NCI-H2227 treated with DMSO at 0.1 percent for 48 hours (cell line): ENCODE data around the gene NIT1.

Experiments used
- DNase-seq: peaks from one replicate; lab custom pipeline; 2025; lab: John Stamatoyannopoulos, UW

The NIT1 gene, protein sequence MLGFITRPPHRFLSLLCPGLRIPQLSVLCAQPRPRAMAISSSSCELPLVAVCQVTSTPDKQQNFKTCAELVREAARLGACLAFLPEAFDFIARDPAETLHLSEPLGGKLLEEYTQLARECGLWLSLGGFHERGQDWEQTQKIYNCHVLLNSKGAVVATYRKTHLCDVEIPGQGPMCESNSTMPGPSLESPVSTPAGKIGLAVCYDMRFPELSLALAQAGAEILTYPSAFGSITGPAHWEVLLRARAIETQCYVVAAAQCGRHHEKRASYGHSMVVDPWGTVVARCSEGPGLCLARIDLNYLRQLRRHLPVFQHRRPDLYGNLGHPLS

DNA sequence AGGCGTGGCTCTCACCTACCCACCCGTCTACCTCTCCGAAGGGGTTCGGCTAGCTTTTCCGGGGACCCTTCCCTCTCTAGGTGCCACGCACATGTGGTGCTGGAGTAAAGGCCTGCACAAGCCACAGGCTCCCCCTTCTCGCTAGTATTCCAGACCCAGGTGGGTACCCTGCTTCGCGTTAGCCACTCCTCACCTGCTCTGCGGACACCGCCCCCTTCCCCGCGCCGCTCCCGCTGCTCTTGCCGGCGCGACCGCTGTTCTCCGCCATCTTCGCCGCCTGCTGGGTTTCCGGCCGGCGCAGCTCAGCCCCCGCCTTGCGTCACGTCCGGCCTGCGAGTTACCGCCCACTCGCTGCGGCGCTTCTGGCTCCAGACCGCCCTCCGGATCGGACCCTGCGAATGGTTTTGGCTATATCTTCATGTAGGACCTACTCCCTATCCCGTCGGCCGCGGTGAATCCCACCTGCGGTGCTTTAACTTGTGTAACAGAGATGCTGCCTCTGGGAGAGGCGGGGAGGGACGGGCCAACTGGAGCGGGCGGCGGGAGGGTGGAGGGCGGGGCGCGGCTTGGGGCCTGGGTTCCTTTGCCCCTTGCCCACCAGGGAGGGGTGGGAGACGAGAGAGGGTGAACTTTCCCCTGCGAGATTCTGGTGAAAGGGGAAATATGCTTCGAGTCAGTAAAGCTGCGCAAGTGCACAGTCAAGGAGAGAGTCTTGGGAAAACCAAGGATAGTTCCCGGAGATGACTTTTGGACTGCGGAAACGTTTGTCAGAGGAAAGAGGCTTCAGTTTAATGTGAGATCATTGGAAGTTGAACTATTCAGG is at the start of gene NIT1, which contains the start of gene PFDN2:
TSS of gene NIT1 (plus strand) at position 347 of the 823 bp plus-strand sequence. CDS start at position 419, 72 bp downstream.
TSS of gene PFDN2 (minus strand) at position 279 of the 823 bp plus-strand sequence. CDS start at position 268, 11 bp downstream.
- DNase-seq, result peak; percentile 90

DNA sequence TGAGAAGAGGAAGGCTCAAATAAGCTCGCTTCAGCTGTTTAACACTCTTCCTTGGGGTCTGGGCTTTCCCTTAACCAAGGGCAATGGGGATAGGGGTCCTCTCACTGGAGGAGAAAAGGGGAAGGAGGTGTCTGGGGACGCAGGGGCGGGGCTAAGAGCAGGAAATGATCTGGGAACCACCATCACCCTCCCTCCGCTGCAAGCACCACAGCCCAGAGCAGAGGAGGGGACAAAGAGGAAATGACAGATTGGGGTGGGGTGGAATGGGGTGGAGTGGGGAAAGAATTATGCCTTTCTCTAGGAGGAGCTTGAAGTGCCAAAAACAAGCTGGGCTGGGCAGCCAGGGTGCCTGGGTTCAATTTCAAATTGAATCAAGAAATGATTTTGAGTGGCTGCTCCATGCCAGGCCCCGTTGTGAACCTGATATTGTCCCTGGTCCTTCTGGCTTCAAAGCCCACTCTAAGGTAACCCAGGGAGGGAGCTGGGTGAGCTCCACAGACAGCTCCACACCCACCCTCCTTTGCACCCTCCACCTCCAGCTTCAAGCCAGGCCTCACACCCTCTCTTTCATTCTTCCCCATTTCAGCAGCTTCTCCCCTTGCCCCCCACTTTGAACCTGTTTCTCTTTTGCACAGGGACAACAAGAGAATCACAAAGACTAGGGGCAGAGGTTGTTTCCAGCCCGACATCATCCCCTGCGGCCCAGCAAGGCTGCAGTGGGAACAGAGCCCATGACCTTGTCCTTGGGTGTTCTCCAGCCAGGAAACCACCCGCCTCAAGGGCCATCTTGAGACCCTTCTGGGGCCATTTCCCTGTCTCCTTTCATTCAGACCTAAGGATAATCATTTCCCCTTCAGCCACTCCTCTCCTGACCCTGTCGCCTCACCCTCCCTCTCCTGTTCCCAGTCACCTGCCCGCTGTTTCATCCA is 49.3 kb upstream of the NIT1 start:
- DNase-seq, result no peak

DNA sequence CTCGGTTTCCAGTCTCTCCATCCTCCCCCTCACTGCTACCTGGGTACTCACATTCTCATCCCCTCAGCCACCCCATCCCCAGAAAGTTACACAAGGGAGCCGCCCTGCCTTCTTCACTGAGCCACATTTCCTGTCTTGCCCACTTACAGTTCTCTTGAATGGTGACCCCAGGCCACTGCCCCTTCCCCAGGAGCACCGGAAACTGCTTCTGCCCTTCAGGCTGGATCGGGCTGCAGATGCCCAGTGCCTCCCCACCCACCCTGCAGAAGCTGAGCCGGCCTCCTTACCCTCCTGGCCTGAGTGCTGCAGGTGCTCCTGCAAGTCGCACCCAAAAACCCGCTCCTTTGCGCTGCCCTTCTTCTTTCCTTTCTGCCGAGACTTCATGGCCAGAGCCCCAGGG is 48.7 kb upstream of the NIT1 start:
- no peak for DNase-seq

DNA sequence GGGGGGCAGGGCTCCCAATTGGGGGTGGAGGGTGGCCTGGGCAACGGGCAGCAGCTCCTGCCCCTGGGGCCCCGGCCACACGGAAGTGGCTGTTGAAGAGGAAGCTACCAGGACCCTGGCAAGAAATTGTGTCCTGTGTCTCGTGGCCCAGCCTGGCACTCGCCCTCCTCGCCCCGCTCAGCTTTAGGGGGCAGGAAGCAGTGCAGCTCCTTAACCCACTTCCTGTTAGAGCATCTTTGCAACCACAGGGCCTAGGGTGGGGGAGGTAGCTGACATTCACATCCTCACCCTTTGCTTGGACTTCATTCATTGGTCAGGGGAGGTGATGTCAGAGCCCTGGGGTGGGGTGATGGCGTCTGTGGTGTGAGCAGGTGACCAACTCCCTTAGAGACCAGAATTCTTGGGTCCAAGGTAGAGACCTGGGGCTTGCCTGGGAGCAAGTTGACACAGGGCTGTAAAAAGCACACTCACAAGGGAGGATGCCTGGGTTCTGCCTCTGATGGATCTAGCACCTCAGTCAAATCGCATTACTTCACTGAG is 48.1 kb upstream of the NIT1 start, which contains the start of gene ARHGAP30:
TSS of gene ARHGAP30 (minus strand) at position 161 of the 540 bp plus-strand sequence. CDS start 267 bp downstream, outside the sequence.
- no peak for DNase-seq

DNA sequence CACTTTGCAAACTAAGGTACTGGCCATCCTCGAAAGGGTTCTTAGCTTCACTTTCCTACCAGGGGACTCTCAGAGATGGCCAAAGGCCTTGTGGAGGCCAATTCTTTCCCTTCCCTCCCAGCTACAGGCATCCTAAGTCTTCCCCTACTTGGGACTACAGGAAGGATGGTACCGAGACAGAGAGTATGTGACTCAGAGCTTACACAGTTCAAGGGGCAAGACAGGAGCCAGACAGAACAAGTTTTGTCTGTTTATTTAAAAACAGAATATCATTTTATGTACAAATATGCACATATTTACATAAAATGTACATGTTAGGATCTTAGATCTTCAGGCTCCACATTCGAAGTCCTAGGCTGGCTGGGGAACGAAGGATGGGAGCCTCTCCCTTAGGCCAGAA is 47.1 kb upstream of the NIT1 start:
- no peak for DNase-seq

DNA sequence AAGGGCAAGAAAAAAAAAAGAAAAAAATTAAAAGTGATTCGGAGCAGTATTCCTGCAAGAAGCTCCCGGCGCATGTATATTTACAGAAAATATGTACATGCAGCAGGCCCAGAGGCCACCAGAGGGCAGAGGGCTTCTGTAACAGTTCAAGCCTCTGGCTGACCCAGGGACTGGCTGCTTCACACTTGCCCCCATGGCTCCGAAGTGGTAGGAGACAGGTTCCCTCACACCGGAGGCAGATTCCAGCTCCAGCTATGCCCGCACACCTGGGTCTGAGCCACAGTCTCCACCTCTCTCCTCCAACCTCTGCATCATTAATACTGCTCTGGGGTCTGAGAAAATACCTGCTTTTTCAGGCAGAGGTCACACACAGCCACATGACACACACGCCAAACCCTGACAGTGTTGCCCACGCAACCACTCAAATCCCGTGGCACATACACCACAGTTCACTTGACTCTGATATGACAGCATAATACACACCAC is 46.0 kb upstream of the NIT1 start:
- DNase-seq, result no peak

DNA sequence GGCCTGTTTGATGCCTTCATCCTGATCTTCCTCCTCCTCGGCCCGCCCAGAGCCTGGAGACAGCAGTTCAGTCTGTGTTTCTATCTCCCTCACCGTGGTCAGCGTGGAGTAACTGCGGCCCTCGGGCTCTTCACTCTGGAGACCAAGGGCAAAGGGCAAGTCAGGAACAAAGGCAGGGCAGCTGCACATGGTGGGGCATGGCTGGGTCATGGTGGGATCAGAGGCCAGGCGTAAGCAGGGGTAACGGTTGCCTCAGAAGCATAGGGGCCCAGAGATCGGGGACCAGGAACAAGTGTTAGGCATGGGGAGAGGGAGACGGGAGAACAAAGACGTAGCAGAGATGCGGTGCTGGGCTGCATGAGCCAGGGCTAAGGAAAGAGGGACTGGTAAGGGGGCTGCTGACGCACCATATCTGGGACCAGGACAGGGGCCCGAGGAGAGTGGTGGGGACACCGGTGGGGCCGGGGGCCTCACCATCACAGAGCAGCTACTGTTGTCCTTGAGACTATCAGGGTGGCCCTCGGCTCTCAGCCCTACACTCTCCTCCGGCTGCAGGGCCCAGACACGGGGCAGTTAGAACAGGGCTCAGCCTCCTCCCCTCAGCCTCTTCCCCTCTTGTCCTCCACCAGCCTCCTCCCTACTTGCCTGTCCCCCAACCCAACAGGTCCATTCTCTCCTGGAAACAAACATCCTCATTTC is 45.0 kb upstream of the NIT1 start:
- no peak for DNase-seq

DNA sequence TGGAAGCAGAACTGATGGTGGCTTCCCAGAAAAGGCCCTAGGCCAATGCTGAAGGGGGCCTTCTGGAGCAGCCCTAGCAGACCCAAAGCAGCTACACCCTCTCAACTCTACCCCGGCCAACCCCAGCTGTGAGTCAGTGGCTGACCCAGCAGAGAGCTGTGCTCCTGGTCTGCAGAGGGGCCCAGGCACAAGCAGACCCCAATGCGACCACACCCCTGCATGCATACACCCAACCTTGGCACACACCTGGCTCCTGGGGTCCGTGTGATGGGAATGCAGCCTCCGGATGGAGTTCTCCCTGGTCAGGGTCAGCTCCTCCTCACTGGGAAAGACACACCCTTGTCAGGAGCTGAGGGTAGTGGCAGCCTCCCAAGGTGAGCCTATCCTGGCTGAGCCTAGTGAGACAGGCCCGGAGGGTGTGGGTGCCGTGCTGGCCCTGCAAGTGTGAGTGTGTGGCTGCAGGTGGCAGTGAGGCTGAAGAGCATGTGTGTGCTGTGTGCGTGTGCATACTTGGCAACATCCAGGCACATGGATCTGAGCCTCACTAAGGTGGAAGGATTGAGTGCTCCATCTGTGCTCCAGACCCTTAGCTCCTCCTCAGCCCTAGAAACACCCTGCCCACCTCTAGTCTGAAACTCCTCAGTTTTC is 44.3 kb upstream of the NIT1 start:
- no peak for DNase-seq

DNA sequence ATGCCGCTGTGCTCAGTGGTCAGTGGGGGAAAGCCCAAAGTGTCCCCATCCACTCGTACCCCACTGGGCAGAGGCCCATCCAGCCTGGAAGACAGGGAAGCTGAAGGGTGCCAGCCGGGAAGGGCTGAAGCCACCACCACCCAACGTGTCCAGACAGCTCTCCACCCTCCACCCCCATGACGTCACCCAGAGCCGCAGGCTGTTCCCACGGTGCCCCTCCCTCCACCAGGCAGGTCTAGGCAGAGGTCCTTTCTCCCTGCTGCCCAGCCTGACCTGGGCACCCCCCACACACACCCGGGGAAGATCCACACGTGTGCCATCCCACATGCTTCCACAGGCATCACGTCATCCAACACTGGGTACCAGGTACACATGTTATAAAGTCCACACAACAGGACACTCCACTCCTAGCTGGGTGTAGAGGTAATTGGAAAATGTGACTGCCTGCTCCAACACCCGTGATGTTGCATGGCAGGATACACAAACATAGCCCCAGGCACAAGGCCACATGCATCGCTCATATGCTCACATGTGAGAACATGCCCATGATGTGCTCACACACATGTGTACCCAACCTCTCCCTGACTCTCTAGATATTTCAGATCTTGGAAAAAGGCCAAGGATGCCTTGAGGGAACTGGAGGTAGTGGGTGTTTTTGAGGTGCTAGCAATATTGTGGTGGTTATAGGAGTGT is 43.1 kb upstream of the NIT1 start:
- DNase-seq, result no peak

DNA sequence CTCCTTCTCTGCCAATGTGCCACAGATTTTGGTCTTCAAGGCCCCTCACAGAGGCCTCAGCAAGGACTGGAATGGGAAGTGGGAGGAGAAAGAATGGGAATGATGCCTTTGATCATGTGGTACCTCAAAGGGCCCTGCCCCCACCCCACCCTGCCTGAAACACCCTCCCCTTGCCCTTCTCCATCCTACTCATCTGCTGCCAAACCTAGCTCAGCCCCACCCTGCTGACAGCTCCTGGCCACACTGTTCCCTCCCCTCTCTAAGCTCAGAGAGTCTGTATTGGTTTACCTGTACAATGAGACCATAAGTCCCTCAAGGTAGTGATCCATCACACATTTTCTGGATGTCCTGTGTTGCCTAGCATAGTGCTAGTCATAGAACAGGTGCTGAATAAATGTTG is 41.5 kb upstream of the NIT1 start:
- no peak for DNase-seq

DNA sequence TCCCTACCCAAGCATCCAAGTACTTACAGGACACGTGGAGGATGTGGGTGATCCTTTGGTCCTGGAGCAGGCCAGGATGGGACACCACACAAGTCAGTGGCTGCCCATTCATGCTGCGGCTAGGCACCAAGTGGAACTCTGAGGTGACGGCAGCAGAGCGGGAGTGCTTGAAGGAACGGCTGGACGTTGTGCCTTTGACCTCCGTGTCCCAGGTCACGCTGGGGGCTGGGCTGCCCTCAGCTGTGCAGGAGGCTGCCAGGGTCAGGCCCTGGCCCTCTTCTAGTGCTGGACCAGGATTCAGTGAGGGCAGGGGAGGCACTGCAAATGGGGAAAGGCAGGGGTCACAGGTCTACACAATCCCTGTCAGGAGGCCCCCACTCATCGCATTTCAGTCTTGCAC is 40.5 kb upstream of the NIT1 start:
- no peak for DNase-seq

DNA sequence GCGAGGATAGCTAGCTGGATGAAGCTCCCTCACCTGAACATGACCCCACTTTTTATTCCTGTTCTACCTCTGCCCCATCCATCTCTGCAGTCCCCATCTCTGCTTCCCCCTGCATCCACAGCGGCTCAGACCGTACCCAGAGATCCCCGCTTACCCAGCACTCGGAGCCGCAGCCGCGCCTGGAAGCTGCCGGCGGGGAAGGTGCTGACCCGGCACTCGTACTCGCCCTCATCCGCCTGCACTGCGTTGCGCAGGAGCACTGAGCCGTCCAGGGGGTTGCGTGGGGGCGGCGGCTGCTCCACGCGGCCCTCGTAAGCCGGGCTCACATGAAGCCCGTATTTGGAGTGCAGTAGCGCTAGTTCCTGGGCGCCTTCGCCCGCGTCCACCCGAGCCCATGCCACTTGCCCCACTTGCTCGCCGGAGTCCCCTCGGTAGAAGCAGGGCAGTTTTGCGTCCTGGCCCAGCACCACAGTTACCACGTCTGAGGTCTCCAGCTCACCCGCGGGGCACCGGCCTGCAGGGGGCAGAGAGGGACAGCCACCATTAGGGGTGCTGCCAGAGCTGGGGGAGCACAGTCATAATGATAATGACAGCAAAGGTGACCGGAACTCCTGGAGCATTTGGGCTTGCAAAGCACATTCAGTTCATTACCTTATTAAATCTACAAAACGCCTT is 38.3 kb upstream of the NIT1 start:
- DNase-seq, result no peak

DNA sequence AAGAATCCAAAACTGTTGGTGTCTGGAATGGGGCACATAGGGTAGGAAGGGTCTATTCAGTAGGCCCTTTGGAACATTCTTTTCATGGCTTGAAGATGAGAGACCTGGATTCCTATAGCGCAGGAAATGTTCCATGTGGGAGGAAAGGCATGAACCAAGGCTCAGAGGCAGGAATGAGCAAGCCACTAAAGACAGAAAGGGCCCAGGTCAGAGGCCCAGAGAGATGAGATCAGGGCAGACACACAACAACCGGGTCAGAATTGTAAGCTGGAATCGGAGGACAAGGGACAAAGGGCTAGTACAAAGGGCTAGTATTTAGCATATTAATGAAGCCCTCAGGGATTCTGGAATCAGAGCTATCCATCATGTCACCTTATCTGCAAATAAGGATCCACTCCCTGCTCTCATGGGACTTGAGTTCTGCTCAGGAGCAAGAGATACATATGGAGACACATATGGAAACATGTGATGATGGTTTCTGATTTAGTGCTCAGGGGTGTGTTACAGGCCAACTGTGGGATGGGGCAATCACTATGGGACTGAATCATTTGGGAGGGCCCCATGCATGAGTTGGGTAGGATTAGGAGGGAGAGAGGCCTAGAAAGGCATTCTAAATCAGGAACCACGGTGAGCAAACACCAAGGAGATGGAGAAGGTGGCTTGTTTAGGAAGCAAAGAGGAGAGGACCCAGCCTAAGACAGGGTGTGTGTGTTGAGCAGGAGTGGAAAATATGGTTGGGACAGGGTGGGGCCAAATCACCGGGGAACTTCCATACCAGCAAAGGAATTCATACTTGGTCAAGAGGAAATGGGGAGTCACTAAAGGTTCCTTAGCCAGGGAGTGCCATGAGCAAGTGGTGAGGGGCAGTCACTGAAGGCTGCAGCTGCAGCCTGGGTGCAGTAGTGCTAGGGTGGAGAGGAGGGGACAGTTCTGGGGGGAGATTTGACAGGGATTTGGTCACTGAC is 37.2 kb upstream of the NIT1 start:
- no peak for DNase-seq

DNA sequence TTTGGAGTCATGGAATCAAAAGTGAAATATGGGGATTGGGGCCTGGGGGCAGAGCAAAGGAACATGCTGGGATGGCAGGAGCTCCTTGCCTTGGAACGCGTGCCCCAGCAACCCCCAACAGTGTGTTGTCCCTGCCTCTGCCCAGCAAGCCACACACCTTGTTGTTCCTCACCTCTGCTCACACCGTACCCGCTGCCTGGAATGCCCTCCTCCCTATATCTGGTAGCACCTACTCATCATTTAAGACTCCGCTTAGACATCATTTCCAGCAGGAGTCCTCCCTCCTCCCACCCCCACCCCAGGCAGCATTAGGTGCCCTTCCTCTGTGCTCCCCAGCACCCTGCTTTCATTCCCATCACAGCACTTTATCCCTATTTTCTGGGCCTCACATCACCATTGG is 36.4 kb upstream of the NIT1 start:
- DNase-seq, result no peak

DNA sequence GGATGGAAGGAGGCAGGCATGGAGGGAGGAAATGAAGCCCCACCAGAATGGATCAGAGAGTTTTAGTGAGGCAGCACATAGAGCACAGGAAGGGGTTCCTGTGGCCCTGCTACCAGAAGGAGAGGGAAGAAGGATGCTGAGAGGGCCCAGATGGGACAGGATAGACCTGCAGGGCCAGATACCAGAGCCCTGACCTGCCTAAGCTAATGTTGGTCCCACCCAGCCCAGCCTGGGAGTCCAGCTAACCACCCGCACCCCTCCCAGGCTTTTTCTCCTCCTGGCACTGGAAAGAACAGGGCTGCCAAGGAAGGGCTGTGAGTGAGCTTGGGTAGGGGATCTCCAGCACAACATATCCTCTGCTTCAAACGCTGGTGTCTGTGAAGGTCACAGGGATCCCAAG is 35.4 kb upstream of the NIT1 start:
- DNase-seq, result no peak

DNA sequence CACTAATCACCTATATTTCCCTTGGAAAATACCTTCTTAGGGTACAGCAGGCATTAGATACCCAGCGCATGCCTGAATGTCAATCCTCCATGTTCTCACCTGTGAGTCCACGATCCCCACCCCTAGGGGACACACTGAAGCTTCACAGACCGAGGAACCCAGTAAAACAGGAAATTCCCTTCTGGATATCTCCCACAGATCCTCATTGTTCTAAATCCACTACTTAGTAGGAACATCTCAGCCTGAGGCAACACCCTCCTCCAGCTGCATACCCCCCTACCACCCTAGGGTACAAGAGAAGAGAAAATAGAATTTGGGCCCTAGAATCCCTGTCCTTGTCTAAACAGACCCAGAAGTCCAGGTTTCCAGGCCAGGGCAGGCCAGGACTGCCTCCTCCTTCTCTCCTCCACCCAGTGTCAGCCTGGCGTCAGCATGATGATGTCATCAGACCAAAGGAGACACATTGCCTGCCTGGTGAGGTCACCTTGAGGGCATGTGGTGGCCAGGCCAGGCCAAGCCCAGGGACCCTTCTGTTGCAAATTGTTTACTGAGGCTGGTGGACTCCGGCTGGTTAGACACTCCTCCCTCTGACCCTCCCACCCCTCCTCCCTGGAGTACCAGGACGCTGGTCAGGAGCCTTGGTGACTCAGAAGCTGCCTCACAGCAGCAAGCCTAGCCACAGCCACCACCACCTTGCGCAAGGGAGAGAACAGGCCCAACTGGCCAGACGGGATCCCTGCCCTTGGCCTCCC is 34.7 kb upstream of the NIT1 start:
- no peak for DNase-seq
